GM23338 (cell line): ENCODE data around the gene ADAMTS7.

ENCODE experiments used
- CREB1 ChIP-seq: fragments of 250-450 bp; sonication (Bioruptor Pico); IDR thresholded peaks from 2 replicates; pipeline ENCODE4 v1.5.0; 2020; ENCODE audit warnings: low read depth, mild to moderate bottlenecking, moderate library complexity
- CTCF ChIP-seq, 2 experiments: fragments of 200-600 bp in 1 of 2; sonication (generic) in 1 of 2; conservative IDR thresholded peaks; 2 replicates each; pipeline versions ENCODE4 v1.5.1 to v1.6.1; 2016 to 2017; ENCODE audit warnings: antibody characterized with exemption in 2 of 2, low read depth in 2 of 2, mild to moderate bottlenecking in 2 of 2, moderate library complexity in 1 of 2
- EZH2 ChIP-seq: fragments of 200-600 bp; sonication (generic); IDR thresholded peaks from one replicate; pipeline ENCODE4 v1.8.0; 2017; ENCODE audit warnings: antibody characterized with exemption, mild to moderate bottlenecking, low read depth; ENCODE audit not compliant: unreplicated experiment
- NANOG ChIP-seq: IDR thresholded peaks from 2 replicates; pipeline ENCODE4 v1.6.1; 2016; ENCODE audit warnings: antibody characterized with exemption, borderline replicate concordance
- REST ChIP-seq: IDR thresholded peaks from one replicate; pipeline ENCODE4 v1.6.1; 2018; ENCODE audit warnings: antibody characterized with exemption; ENCODE audit not compliant: unreplicated experiment
- ZNF114 ChIP-seq: fragments of 250-450 bp; sonication (Bioruptor Pico); IDR thresholded peaks from 2 replicates; pipeline ENCODE4 v1.5.0; 2020; ENCODE audit warnings: mild to moderate bottlenecking, moderate library complexity

- TF ChIP-seq CTCF (conservative IDR thresholded peaks at IDR 0.05; ENCODE audit: low read depth in 2 of 2) (no peak), CREB1 (CRISPR knock-in tag) (no peak), EZH2 (no peak), REST (no peak), NANOG (no peak), ZNF114 (no peak)
Observed at GRCh38 chr15:78775472-78775871, 35.8 kb downstream of the ADAMTS7 start.
